ENCODE measurements around the gene CRIP3.
A peak's percentile ranks its signal among the peaks of the same experiment; 100 is the strongest.
"Not testable (repeated sequence)": the region's sequence is repeated elsewhere in the genome, so short reads cannot be mapped to it uniquely, and the experiment has no call there.

CRIP3 gene, protein sequence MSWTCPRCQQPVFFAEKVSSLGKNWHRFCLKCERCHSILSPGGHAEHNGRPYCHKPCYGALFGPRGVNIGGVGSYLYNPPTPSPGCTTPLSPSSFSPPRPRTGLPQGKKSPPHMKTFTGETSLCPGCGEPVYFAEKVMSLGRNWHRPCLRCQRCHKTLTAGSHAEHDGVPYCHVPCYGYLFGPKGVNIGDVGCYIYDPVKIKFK
- 0.09 to 0.36 reads per million in 2 experiments for total RNA-seq

DNA sequence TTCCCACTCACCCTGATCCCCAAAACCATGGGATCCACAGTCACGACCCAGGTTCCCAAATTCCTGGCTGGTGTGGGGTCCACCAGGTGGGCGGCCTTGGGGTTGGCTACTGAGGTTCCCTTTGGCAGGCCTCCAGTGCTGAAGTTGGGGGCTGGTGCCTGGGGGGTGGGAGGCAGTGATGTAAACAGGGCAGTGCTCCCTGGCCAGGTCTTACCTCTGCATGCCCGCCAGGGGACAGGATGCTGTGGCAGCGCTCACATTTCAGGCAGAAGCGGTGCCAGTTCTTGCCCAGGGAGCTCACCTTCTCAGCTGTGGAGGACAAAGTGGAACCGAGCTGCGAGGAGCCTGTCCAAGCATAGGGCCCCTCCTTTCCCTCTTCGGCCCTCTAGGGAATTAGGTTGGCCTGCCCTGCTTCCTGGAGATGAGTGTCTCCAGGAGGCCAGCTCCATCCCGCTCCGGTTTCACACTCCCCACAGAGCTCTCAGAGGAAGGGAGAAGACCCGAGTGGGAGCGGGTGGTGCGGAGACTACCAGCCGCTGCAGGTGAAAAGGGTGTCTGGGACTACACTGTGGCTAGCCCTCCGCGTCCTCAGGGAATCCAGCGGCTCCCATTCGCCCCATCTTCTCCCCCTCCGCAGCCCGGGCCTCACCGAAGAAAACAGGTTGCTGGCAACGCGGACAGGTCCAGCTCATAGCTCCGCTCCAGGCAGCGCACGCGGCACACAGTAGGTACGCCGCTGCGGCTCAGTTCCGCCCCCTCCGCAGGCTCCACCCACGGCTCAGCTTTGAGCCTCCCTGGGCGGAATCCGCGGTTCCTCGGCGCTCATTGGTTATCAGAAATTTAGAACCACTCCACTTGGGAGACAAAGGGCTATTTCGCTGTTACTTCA is at the start of gene CRIP3:
Gene CRIP3 (minus strand): TSS at position 726 of the 889 bp plus-strand sequence. CDS start 34 bp downstream, at position 692.
- DNase-seq (ENCODE audit: low read depth) = peak; percentile 16

DNA sequence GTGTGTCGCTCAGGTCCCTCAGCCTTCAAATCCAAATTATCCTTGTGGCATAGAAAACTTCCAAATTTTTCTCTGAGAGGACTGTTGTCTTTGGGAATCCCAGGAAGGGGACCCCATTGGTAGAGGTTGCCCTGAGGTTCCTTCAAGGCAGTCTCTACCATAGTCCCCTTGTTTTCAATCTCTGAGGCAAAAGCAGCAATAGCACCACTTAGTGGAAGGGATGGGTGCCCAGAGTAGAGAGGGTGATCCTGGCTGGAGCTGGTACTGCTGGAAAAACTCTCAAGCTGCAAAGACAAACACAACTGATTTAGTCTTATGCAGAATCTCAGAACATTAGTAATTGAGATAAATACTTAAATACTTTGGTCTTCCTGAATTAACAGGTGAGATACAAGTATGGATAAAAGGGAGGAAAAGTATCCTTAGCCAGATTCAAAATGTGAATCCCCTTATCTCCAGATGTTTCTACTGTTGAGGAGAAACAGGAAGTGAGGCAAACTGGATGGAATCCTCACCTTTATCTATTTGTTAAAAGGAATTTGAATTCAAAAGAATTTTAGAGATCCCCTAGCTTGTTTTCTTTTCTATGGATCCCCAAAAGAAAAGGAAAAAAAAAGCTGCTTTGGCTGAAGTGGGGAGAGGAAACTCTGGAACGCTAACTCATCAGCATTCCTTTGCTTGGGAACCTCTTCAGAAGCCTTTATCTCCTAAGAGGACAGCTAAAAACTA is 47.4 kb upstream of the CRIP3 start:
- no peak for DNase-seq (ENCODE audit: low read depth)

DNA sequence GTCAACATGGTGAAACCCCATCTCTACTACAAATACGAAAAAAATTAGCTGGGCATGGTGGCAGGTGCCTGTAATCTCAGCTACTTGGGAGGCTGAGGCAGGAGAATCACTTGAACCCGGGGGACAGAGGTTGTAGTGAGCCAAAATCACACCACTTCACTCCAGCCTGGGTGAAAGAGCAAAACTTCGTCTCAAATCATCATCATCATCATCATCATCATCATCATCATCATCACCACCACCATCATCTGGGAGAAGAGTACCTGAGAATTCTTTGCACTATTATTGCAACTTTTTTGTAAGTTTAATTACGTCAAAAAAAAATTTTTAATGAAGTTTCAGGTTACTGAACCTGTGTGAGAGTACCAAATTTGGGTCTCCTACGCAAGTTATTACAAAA is 43.3 kb upstream of the CRIP3 start:
- not testable (repeated sequence) for DNase-seq (ENCODE audit: low read depth)

DNA sequence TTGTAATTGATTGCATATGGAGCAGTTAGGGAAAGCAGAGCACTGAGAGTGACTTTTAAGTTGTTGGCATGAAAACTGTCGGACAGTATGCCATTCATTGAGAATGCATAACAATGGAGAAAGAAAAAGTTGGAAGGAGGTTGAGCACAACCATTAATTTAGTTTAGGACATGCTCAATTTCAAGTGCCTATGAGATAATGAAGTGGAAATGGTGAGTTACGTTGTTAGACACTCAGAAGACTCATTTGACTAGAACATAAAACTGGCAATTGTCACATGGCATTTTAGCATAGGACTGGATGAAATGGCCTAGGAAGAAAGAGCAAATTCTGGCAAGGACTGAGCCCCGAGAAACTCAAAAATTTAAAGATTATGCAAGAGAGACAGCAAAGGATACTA is 38.8 kb upstream of the CRIP3 start:
- no peak for DNase-seq (ENCODE audit: low read depth)

DNA sequence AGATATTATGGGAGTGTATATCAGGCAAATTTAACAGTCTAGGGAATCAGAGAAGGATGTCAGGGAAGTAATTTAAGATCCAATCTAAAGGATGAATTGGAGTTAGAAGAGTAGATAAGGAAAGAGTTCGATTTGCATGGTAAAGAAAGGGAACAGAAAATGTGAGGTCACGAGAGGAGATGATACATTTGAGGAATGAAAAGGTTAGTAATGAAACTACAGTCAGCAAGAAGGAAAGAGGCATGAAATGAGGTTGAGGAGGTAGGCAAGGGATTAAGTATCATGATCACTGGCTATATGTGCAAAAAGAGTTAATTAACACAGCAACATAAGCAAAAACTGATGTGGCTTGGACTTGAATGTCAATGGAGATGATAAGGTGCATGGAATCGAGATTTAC is 38.4 kb upstream of the CRIP3 start:
- DNase-seq (ENCODE audit: low read depth) = no peak

DNA sequence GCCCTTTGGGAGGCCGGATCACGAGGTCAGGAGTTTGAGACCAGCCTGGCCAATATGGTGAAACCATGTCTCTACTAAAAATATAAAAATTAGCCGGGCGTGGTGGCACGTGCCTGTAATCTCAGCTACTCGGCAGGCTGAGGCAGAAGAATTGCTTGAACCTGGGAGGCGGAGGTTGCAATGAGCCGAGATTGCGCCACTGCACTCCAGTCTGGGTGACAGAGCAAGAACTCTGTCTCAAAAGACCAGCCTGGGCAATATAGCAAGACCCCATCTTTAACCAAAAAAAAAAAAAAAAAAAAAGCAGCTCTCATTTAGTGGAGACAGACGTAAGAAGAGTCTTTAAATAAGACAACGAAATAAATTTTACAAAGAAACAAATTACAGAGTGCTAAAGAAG is 37.6 kb upstream of the CRIP3 start:
- not testable (repeated sequence) for DNase-seq (ENCODE audit: low read depth)

DNA sequence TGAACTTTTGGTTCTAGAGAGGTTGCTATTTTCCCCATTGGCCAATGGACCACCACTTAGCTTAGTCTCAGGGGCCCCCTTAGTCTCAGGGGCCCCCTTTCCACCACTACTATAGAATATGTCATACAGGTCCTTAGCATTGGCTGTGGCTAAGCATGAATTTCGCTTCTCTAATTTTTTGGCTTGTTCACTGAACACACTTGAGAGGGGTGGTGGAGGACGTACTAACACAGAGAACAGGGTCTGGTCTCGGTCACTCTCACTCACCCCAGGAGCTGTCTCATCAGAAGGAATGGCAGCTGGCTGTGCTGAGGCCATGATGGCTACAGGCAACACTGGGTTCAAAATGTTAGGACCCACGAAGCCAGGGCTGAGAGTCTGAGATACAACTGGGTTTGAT is 30.5 kb upstream of the CRIP3 start:
- no peak for DNase-seq (ENCODE audit: low read depth)

- no peak for DNase-seq (ENCODE audit: low read depth)
These were observed 29.6 kb upstream of the CRIP3 start for GRCh38 chr6:43338243-43338642.

- DNase-seq (ENCODE audit: low read depth) = no peak
These were observed 27.8 kb upstream of the CRIP3 start for GRCh38 chr6:43336382-43336781.

- no peak for DNase-seq (ENCODE audit: low read depth)
These were observed 26.8 kb upstream of the CRIP3 start for GRCh38 chr6:43335469-43335868.

DNA sequence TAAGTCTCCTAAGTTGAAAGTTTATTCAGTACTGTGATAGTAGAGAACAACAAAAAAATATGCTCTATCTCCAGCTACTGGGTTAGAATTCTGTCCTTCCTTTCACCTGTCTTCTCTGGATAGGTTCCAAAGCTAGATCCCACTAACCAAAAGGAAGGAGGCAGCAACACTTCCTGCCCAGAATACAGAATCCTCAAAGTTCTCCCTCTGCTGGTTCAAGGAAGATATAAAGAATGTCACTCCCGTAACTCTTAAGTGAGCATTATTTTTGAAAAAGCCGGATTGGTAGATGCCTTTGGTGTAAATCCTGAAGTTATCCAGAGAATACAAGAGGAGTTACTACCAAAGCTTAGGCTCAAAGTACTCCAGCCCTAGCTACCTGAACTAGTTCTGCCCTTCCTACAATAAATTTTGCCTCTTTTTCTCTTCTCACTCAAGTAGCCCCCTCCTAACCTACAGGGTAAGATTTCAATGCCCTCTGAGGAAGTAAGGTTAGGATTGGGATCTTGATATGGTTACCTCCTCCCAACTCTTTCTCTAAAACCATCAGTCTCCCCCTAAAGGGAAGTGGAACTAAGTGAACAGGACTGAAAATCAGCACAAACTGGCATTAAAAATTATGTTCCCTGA is 26.0 kb upstream of the CRIP3 start:
- no peak for DNase-seq (ENCODE audit: low read depth)

- DNase-seq (ENCODE audit: low read depth) = no peak
These were observed 23.3 kb upstream of the CRIP3 start for GRCh38 chr6:43331891-43332290.

GRCh38 chr6:43331470-43331869 is 22.8 kb upstream of the CRIP3 start:
- no peak for DNase-seq (ENCODE audit: low read depth)

DNA sequence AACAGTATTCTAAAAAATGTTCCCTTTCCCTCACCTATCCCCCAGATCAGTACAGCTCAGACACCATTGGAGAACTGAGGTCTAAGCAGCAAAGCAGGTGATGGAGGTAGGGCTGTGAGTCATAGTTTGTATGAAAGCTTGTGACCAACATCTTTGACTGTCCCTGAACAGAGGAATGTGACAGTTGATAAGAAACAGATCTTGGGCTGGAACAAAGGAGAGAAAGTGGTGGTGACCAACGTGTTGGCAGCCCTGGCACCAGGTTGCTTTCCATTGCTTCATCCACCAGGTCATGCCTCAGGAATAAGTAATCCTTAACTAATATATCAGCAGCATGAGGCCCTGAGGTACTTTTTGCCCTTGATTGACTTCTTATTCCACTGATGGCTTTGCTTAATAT is 19.9 kb upstream of the CRIP3 start:
- no peak for DNase-seq (ENCODE audit: low read depth)

DNA sequence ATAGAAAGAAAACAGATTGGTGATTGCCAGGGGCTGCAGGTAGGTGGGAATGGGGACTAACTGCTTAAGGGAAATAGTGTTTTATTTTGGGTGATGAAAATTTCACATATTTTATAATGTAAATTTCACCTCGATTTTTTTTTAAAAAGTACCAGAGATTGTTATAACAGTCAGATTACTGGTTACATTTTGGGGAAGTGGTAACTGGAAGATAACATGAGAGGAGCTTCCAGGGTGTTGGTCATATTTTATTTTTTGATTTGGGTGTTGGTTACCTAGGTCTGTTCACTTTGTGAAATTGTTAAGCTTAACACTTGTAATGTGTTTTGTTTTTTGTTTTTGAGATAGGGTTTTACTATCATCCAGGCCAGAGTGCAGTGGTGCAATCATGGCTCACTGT is 17.2 kb upstream of the CRIP3 start:
- DNase-seq (ENCODE audit: low read depth) = no peak

GRCh38 chr6:43318011-43318410 is 9.4 kb upstream of the CRIP3 start:
- DNase-seq (ENCODE audit: low read depth) = no peak

DNA sequence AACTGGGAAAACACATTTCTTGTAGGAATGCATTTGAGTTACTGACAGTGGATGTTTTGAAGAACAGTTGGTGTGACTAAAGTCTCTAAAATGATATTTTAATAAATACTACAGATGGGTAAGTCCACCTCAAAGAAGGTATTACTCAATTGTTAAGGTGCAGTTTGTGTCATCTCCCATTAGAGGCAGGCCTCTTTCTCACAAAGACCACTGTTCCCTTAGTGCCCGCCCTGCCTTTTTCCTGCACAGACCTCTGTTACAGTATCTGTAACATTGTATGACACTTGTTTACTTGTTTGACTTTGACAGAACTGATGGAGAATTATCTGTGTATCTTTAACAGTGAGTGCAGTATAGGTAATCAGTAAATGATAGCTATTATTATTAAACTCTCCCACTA is 5.2 kb upstream of the CRIP3 start:
- DNase-seq (ENCODE audit: low read depth) = no peak

DNA sequence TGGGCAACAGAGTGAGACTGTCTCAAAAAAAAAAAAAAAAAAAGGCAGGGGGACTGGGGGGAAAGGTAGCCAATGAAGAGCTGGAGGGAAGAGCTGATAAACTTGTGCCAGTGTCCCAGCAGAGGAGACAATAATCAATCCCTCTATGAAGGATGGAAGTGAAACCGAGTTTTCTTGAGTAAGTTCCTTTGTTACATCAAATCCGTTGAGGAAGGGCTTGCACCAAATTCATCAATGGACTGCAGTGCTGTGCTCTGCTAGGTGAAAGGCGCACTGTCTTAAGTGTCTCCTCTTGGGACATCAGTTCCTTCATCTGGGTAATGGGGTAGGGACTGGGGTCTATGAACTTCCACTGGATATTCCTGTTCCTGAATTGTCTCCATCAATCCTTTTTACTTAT is 3.0 kb upstream of the CRIP3 start:
- no peak for DNase-seq (ENCODE audit: low read depth)

GRCh38 chr6:43310624-43311023 is 2.0 kb upstream of the CRIP3 start:
- DNase-seq (ENCODE audit: low read depth) = no peak

- DNase-seq (ENCODE audit: low read depth) = no peak
These were observed 1.5 kb upstream of the CRIP3 start for GRCh38 chr6:43310134-43310533.

GRCh38 chr6:43308990-43309477 is 408 bp upstream of the CRIP3 start:
- DNase-seq (ENCODE audit: low read depth) = no peak

- DNase-seq (ENCODE audit: low read depth) = no peak
These were observed 1.1 kb downstream of the CRIP3 start for GRCh38 chr6:43307451-43308100.
